ENCODE data around the gene DDR2. TPM values are rescaled to one million over a fixed set of nuclear protein-coding genes. Genes with fewer than 3 reads are reported as not detected.

DDR2 gene
- total RNA-seq, 1 donor from 2014 or later = 0.09 TPM

DNA sequence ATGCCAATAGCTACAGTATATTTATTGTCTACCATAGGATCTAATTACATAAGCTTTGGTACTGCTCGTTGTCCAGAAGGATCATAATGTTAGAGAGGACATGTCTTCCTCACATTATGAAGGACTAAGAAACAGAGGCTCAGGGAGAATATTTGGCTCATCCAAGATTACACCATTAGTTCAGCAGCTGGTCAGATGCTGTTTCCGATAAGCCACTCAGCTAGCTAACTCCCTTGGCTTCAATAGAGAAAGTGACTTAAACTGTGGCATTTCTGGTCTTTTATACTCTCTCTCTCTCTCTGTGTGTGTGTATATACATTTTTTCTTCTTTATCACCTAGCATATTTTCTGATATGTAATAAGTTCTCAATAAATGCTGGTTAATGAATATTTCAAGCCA, 70.4 kb downstream of the DDR2 start:
- ATAC-seq (ENCODE audit: low read depth) = no peak
- H3K4me3 Mint-ChIP-seq = no peak overlapping the region

GRCh38 chr1:162703708-162704107, 71.4 kb downstream of the DDR2 start:
- ATAC-seq (ENCODE audit: low read depth) (no peak), DNase-seq (no peak)
- Mint-ChIP-seq H3K9me3 (no peaks in the 10 kb centered on the region), H3K27ac (no peak overlapping the region), H3K4me1 (no peaks in the 10 kb centered on the region), H3K27me3 (no peaks in the 10 kb centered on the region), H3K36me3 (ENCODE audit: low read depth) (no peaks in the 10 kb centered on the region), H3K4me3 (no peak overlapping the region)
- intact Hi-C loops (cut with micrococcal nuclease) = no loop called here
- POLR2A ChIA-PET = no interaction called here
- no peak for TF ChIP-seq CTCF (IDR thresholded peaks at IDR 0.05)
- CTCF ChIA-PET = no interaction called here

More for the DNA sequence above, 70.4 kb downstream of the DDR2 start:
- H3K9me3 Mint-ChIP-seq = no peaks in the 10 kb centered on the region
- CTCF ChIA-PET = no interaction called here
- H3K27me3 Mint-ChIP-seq = no peaks in the 10 kb centered on the region
- no peaks in the 10 kb centered on the region for H3K36me3 Mint-ChIP-seq (ENCODE audit: low read depth)
- intact Hi-C loops (cut with micrococcal nuclease) = no loop called here
- POLR2A ChIA-PET = no interaction called here
- no peaks in the 10 kb centered on the region for H3K4me1 Mint-ChIP-seq
- TF ChIP-seq CTCF (IDR thresholded peaks at IDR 0.05) = no peak
- no peak for DNase-seq
- no peak overlapping the region for H3K27ac Mint-ChIP-seq

GRCh38 chr1:162704673-162705424, 72.6 kb downstream of the DDR2 start:
- no peaks in the 10 kb centered on the region for H3K4me1 Mint-ChIP-seq
- H3K27me3 Mint-ChIP-seq = no peaks in the 10 kb centered on the region
- intact Hi-C loops (cut with micrococcal nuclease) = no loop called here
- H3K27ac Mint-ChIP-seq = no peak overlapping the region
- H3K4me3 Mint-ChIP-seq = no peak overlapping the region
- no peaks in the 10 kb centered on the region for H3K9me3 Mint-ChIP-seq
- no peaks in the 10 kb centered on the region for H3K36me3 Mint-ChIP-seq (ENCODE audit: low read depth)
- ChIA-PET POLR2A (no interaction called here), CTCF (no interaction called here)
- ATAC-seq (ENCODE audit: low read depth) (no peak), DNase-seq (no peak)
- no peak for TF ChIP-seq CTCF (IDR thresholded peaks at IDR 0.05)

DNA sequence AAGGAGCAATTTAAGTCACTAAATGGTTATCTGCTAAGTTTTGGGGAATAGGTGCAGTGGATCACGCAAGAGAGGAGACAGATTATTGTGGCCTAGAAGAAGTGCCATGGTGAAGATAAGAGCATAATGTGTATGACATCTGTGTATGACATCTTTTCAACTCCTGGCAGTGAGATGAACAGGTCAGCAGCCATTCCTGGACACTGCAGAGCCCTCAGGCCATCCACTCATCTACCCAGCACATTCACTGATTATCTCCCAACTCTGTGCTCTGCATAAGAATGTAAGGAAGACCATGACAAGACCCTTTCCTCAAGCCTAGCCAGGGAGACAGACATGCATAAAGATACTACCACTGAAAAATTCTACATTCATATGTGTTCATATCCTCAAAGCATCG, 73.7 kb downstream of the DDR2 start:
- no peak for ATAC-seq (ENCODE audit: low read depth)
- CTCF ChIA-PET = no interaction called here

GRCh38 chr1:162706606-162707005, 74.3 kb downstream of the DDR2 start:
- Mint-ChIP-seq H3K36me3 (ENCODE audit: low read depth) (no peaks in the 10 kb centered on the region), H3K4me3 (no peak overlapping the region), H3K27me3 (no peaks in the 10 kb centered on the region), H3K27ac (no peak overlapping the region), H3K9me3 (no peaks in the 10 kb centered on the region), H3K4me1 (no peaks in the 10 kb centered on the region)
- TF ChIP-seq CTCF (IDR thresholded peaks at IDR 0.05) = no peak
- intact Hi-C loops (cut with micrococcal nuclease) = no loop called here
- DNase-seq (no peak), ATAC-seq (ENCODE audit: low read depth) (no peak)
- ChIA-PET CTCF (no interaction called here), POLR2A (no interaction called here)

More for the DNA sequence above, 73.7 kb downstream of the DDR2 start:
- Mint-ChIP-seq H3K4me1 (no peaks in the 10 kb centered on the region), H3K36me3 (ENCODE audit: low read depth) (no peaks in the 10 kb centered on the region), H3K4me3 (no peak overlapping the region), H3K9me3 (no peaks in the 10 kb centered on the region), H3K27me3 (no peaks in the 10 kb centered on the region), H3K27ac (no peak overlapping the region)
- intact Hi-C loops (cut with micrococcal nuclease) = no loop called here
- no peak for DNase-seq
- POLR2A ChIA-PET = no interaction called here
- no peak for TF ChIP-seq CTCF (IDR thresholded peaks at IDR 0.05)
